ENCODE results near the gene SLC7A10. TPM values are rescaled to one million over a fixed set of nuclear protein-coding genes. Genes with fewer than 3 reads are reported as not detected.
"Not testable (repeated sequence)": the region's sequence is repeated elsewhere in the genome, so short reads cannot be mapped to it uniquely, and the experiment has no call there.

The SLC7A10 gene
- total RNA-seq, 4 donors from 2014 or later: not detected

DNA sequence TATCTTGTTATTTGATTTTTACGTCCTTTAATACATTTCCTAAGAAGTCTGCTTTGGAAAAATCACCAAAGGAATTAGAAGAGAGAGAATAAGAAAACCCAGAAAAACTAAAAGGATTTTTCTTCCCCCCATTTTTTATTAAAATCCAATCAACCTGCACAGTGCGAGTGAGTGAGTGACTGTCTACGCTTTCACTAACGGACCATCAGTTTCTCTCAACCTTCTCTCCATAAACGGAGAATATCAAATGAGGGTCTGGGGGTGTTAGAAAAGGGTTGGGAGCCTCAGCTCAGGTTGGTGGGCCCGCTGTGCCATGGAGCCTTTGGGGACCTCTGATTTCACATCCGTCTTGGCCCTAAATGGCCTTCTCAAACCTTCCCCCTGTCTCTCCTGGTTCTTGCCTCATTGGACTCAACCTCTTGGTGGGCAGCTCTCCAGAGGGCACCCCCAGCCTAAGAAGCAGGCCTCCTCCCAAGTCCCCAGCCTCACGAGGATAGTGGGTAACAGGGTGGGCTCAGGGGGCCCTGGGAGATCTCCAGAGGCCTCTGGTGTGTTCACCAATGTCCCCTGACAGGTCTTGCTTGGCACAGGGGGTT lies 32.3 kb downstream of the SLC7A10 start:
- TF ChIP-seq, protein P1, sequence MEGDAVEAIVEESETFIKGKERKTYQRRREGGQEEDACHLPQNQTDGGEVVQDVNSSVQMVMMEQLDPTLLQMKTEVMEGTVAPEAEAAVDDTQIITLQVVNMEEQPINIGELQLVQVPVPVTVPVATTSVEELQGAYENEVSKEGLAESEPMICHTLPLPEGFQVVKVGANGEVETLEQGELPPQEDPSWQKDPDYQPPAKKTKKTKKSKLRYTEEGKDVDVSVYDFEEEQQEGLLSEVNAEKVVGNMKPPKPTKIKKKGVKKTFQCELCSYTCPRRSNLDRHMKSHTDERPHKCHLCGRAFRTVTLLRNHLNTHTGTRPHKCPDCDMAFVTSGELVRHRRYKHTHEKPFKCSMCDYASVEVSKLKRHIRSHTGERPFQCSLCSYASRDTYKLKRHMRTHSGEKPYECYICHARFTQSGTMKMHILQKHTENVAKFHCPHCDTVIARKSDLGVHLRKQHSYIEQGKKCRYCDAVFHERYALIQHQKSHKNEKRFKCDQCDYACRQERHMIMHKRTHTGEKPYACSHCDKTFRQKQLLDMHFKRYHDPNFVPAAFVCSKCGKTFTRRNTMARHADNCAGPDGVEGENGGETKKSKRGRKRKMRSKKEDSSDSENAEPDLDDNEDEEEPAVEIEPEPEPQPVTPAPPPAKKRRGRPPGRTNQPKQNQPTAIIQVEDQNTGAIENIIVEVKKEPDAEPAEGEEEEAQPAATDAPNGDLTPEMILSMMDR (IDR thresholded peaks at IDR 0.05): no peak
- TF ChIP-seq EP300 (IDR thresholded peaks at IDR 0.05): no peak
- no peak for TF ChIP-seq POLR2A (IDR thresholded peaks at IDR 0.05; ENCODE audit: low read depth)
- Histone ChIP-seq H3K9me3 (no peaks in the 10 kb centered on the region), H3K27me3 (no peaks in the 10 kb centered on the region), H3K36me3 (peaks cover 0 to 16% (median 8%) of the 10 kb centered on the region in 4 donors), H3K4me1 (peaks cover 14 to 27% (median 18%) of the 10 kb centered on the region in 4 donors), H3K27ac (replicated peaks in 1 of 4) (peak overlapping the region in 2 of 4 donors; percentile 18 to 49), H3K4me3 (peak overlapping the region; percentile 76 to 86 (median 80))
- WGBS: 86% methylated on average over 7 of the region's 8 CpGs
- intact Hi-C loops (cut with DNase I): no loop called here
- peak; percentile 88 for DNase-seq (ENCODE audit: extremely low spot score)

DNA sequence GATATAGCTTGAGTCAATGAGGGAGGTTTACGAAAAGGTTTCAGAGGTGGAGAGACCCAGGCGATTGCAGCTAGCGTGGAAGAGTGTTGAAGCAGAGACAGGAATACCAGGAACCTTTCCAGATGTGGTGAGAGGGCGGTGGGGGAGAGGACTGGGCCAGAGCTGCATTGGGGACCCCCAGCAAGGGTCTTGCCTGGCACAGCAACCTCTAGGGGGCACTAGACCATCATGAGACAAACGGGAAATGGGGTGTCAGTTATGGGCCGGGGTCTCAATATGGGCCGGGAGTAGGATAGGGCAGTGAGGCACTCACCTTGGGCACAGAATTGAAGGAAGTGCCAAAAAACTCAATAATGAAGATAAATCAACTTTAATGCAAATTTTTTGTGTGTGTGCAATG lies 33.6 kb downstream of the SLC7A10 start:
- H3K4me1 ChIP-seq: peaks cover 14 to 27% (median 18%) of the 10 kb centered on the region in 4 donors
- 68% methylated on average over 7 of the region's 7 CpGs for WGBS

GRCh38 chr19:33191501-33191900 lies 34.1 kb downstream of the SLC7A10 start:
- H3K9me3 ChIP-seq: no peaks in the 10 kb centered on the region
- H3K27ac ChIP-seq (replicated peaks in 1 of 4): no peak overlapping the region
- TF ChIP-seq, protein P1 (IDR thresholded peaks at IDR 0.05): no peak
- no peak for TF ChIP-seq POLR2AphosphoS5 (IDR thresholded peaks at IDR 0.05)
- no peak for TF ChIP-seq POLR2A (IDR thresholded peaks at IDR 0.05; ENCODE audit: low read depth)
- no peak for TF ChIP-seq EP300 (IDR thresholded peaks at IDR 0.05)
- H3K36me3 ChIP-seq: no peaks in the 10 kb centered on the region
- no peaks in the 10 kb centered on the region for H3K27me3 ChIP-seq
- 80% methylated on average over 5 of the region's 6 CpGs for WGBS
- H3K4me1 ChIP-seq: peaks cover 14 to 25% (median 18%) of the 10 kb centered on the region in 4 donors
- intact Hi-C loops (cut with DNase I): no loop called here
- no peak for DNase-seq (ENCODE audit: extremely low spot score)
- no peak overlapping the region for H3K4me3 ChIP-seq

More for the DNA sequence above, 33.6 kb downstream of the SLC7A10 start:
- no peaks in the 10 kb centered on the region for H3K9me3 ChIP-seq
- H3K27ac ChIP-seq (replicated peaks in 1 of 4): no peak overlapping the region
- no peak overlapping the region for H3K4me3 ChIP-seq
- intact Hi-C loops (cut with DNase I): no loop called here
- peaks cover 0 to 3% (median 0%) of the 10 kb centered on the region in 4 donors for H3K36me3 ChIP-seq
- H3K27me3 ChIP-seq: no peaks in the 10 kb centered on the region
- TF ChIP-seq POLR2AphosphoS5 (IDR thresholded peaks at IDR 0.05) (no peak), EP300 (IDR thresholded peaks at IDR 0.05) (no peak)
- TF ChIP-seq, protein P1 (IDR thresholded peaks at IDR 0.05): no peak
- no peak for DNase-seq (ENCODE audit: extremely low spot score)

- H3K4me1 ChIP-seq: peaks cover 11 to 21% (median 16%) of the 10 kb centered on the region in 4 donors
- H3K27ac ChIP-seq (replicated peaks in 1 of 4); H3K9me3 ChIP-seq; H3K27me3 ChIP-seq; DNase-seq (ENCODE audit: extremely low spot score); H3K36me3 ChIP-seq; intact Hi-C loops (cut with DNase I); H3K4me3 ChIP-seq: not testable (repeated sequence)
- WGBS: 93% methylated on average over 4 of the region's 4 CpGs
Observed at GRCh38 chr19:33191092-33191491, 34.6 kb downstream of the SLC7A10 start.

DNA sequence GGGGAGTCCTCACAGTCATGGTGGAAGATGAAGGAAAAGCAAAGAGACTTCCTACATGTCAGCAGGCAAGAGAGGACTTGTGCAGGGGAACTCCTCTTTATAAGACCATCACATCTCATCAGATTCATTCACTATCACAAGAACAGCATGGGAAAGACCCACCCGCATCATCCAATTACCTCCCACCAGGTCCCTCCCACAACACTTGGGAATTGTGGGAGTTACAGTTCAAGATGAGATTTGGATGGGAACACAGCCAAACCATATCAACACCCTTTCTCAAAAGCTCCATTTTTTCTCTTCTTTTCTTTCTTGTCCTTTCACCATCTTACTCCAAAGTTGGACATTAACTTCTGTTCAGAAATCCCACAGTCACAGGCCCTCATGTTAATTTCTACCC lies 36.2 kb downstream of the SLC7A10 start:
- Histone ChIP-seq H3K36me3 (no peaks in the 10 kb centered on the region), H3K4me3 (no peak overlapping the region), H3K27me3 (no peaks in the 10 kb centered on the region), H3K4me1 (peaks cover 0 to 12% (median 4%) of the 10 kb centered on the region in 4 donors), H3K9me3 (no peaks in the 10 kb centered on the region), H3K27ac (replicated peaks in 1 of 4) (no peak overlapping the region)
- WGBS: 50% methylated on average over 1 of the region's 1 CpG
- intact Hi-C loops (cut with DNase I): no loop called here
- TF ChIP-seq EP300 (IDR thresholded peaks at IDR 0.05): no peak
- TF ChIP-seq POLR2A (IDR thresholded peaks at IDR 0.05; ENCODE audit: low read depth): no peak
- TF ChIP-seq, protein P1 (IDR thresholded peaks at IDR 0.05): no peak
- TF ChIP-seq POLR2AphosphoS5 (IDR thresholded peaks at IDR 0.05): no peak
- DNase-seq (ENCODE audit: extremely low spot score): no peak

Measured in esophagus muscularis mucosa (tissue), 4 donors.